H9 (cell line): ENCODE measurements around the gene FMN1. TPM values are rescaled to one million over a fixed set of nuclear protein-coding genes. Genes with fewer than 3 reads are reported as not detected.

Source experiments
- DNase-seq: peaks from one replicate; pipeline ENCODE4 v3.0.0-alpha.2; 2017
- H2AFZ ChIP-seq: one replicate; pipeline ENCODE4 v1.6.1; 2013; ENCODE audit warnings: mild to moderate bottlenecking, low read length, control low read depth, moderate library complexity
- H2AK5ac ChIP-seq: 2 replicates; pipeline ENCODE4 v1.6.1; 2013; ENCODE audit warnings: low read length, control low read depth, mixed read lengths; ENCODE audit not compliant: insufficient read length
- H2BK120ac ChIP-seq: one replicate; pipeline ENCODE4 v1.6.1; 2013; ENCODE audit warnings: low read depth, mild to moderate bottlenecking, low read length, control low read depth, inconsistent platforms; ENCODE audit not compliant: poor library complexity, severe bottlenecking
- H2BK12ac ChIP-seq: 2 replicates; pipeline ENCODE4 v1.6.1; 2013; ENCODE audit warnings: low read length, control low read depth, mixed read lengths, low read depth; ENCODE audit not compliant: insufficient read length
- H2BK15ac ChIP-seq: 2 replicates; pipeline ENCODE4 v1.6.1; 2013; ENCODE audit warnings: low read depth, low read length, control low read depth
- H2BK20ac ChIP-seq: one replicate; pipeline ENCODE4 v1.6.1; 2013; ENCODE audit warnings: low read depth, mild to moderate bottlenecking, low read length, control low read depth, inconsistent platforms; ENCODE audit not compliant: poor library complexity, severe bottlenecking
- H2BK5ac ChIP-seq: 2 replicates; pipeline ENCODE4 v1.6.1; 2013; ENCODE audit warnings: low read length, control low read depth, mixed read lengths; ENCODE audit not compliant: insufficient read length
- H3K14ac ChIP-seq: 2 replicates; pipeline ENCODE4 v1.6.1; 2013; ENCODE audit warnings: low read length, control low read depth; ENCODE audit not compliant: insufficient read depth
- H3K18ac ChIP-seq: 2 replicates; pipeline ENCODE4 v1.6.1; 2013; ENCODE audit warnings: low read depth, mild to moderate bottlenecking, mixed read lengths, low read length, control low read depth; ENCODE audit not compliant: insufficient read length
- H3K23ac ChIP-seq: 2 replicates; pipeline ENCODE4 v1.6.1; 2013; ENCODE audit warnings: low read length, control low read depth, mixed read lengths, low read depth; ENCODE audit not compliant: insufficient read length
- H3K23me2 ChIP-seq: 2 replicates; pipeline ENCODE4 v1.6.1; 2013; ENCODE audit warnings: low read depth, mild to moderate bottlenecking, mixed read lengths, low read length, control low read depth; ENCODE audit not compliant: insufficient read length, poor library complexity, severe bottlenecking
- H3K27ac ChIP-seq: 2 replicates; pipeline ENCODE4 v1.5.1; 2013; ENCODE audit warnings: low read length, control low read depth, mixed read lengths, low read depth; ENCODE audit not compliant: insufficient read length
- H3K27me3 ChIP-seq: 2 replicates; pipeline ENCODE4 v1.6.1; 2013; ENCODE audit warnings: low read length, control low read depth, inconsistent platforms; ENCODE audit not compliant: insufficient read depth
- H3K4ac ChIP-seq: 2 replicates; pipeline ENCODE4 v1.6.1; 2013; ENCODE audit warnings: low read depth, mild to moderate bottlenecking, control low read depth, inconsistent platforms, low read length, moderate library complexity
- H3K4me1 ChIP-seq: 2 replicates; pipeline ENCODE4 v1.6.1; 2013; ENCODE audit warnings: low read length, control low read depth, inconsistent platforms; ENCODE audit not compliant: insufficient read depth
- H3K4me2 ChIP-seq: 2 replicates; pipeline ENCODE4 v1.6.1; 2013; ENCODE audit warnings: low read length, control low read depth, mixed read lengths; ENCODE audit not compliant: insufficient read length, insufficient read depth
- H3K56ac ChIP-seq: 2 replicates; pipeline ENCODE4 v1.6.1; 2013; ENCODE audit warnings: low read depth, mild to moderate bottlenecking, mixed read lengths, low read length, control low read depth; ENCODE audit not compliant: insufficient read length
- H3K79me1 ChIP-seq: 2 replicates; pipeline ENCODE4 v1.6.1; 2013; ENCODE audit warnings: low read depth, mild to moderate bottlenecking, moderate library complexity, low read length, control low read depth, inconsistent platforms; ENCODE audit not compliant: insufficient read depth, poor library complexity, severe bottlenecking
- H3K79me2 ChIP-seq: 2 replicates; pipeline ENCODE4 v1.6.1; 2013; ENCODE audit warnings: low read length, control low read depth, inconsistent platforms; ENCODE audit not compliant: insufficient read depth
- H3K9ac ChIP-seq: 2 replicates; pipeline ENCODE4 v1.6.1; 2013; ENCODE audit warnings: low read length, control low read depth, mixed read lengths; ENCODE audit not compliant: insufficient read length; ENCODE audit errors: extremely low read depth
- H3K9me3 ChIP-seq: one replicate; pipeline ENCODE4 v1.6.1; 2013; ENCODE audit warnings: low read depth, low read length, inconsistent platforms; ENCODE audit not compliant: control insufficient read depth
- H3T11ph ChIP-seq: one replicate; pipeline ENCODE4 v1.6.1; 2013; ENCODE audit warnings: mild to moderate bottlenecking, low read length, control low read depth, inconsistent platforms
- H4K20me1 ChIP-seq: one replicate; pipeline ENCODE4 v1.6.1; 2013; ENCODE audit not compliant: control insufficient read depth, insufficient read length, insufficient read depth
- H4K5ac ChIP-seq: 2 replicates; pipeline ENCODE4 v1.6.1; 2013; ENCODE audit warnings: low read depth, mild to moderate bottlenecking, mixed read lengths, low read length, control low read depth; ENCODE audit not compliant: insufficient read length
- H4K8ac ChIP-seq: replicated peaks from 2 replicates; pipeline ENCODE4 v1.6.1; 2013; ENCODE audit warnings: low read length, control low read depth, mixed read lengths, low read depth; ENCODE audit not compliant: insufficient read length
- H4K91ac ChIP-seq: 2 replicates; pipeline ENCODE4 v1.6.1; 2013; ENCODE audit warnings: low read depth, mild to moderate bottlenecking, moderate library complexity, mixed read lengths, low read length, control low read depth; ENCODE audit not compliant: insufficient read length
- H3K27ac Mint-ChIP-seq, 3 experiments: 2 replicates in 2 of 3; 3 replicates in 1 of 3; pipeline ENCODE4 v1.8.0; 2020 to 2021; ENCODE audit warnings: mixed read lengths in 3 of 3, mild to moderate bottlenecking in 1 of 3, moderate library complexity in 1 of 3
- H3K27me3 Mint-ChIP-seq: 2 replicates; pipeline ENCODE4 v1.8.0; 2021; ENCODE audit warnings: low read depth, mild to moderate bottlenecking, moderate library complexity, mixed read lengths
- H3K36me3 Mint-ChIP-seq, 3 experiments: 2 replicates in 2 of 3; 3 replicates in 1 of 3; pipeline ENCODE4 v1.8.0; 2020 to 2021; ENCODE audit warnings: low read depth in 3 of 3, mixed read lengths in 3 of 3; ENCODE audit not compliant: insufficient read depth in 1 of 3
- H3K4me1 Mint-ChIP-seq, 2 experiments: 2 replicates each; pipeline ENCODE4 v1.8.0; 2020; ENCODE audit warnings: mixed read lengths in 2 of 2
- H3K4me3 Mint-ChIP-seq, 2 experiments: 2 replicates in 1 of 2; 3 replicates in 1 of 2; pipeline ENCODE4 v1.8.0; 2020 to 2021; ENCODE audit warnings: mild to moderate bottlenecking in 2 of 2, mixed read lengths in 2 of 2, moderate library complexity in 1 of 2
- H3K9me3 Mint-ChIP-seq, 2 experiments: 2 replicates in 1 of 2; 3 replicates in 1 of 2; pipeline ENCODE4 v1.8.0; 2020; ENCODE audit warnings: mild to moderate bottlenecking in 2 of 2, mixed read lengths in 2 of 2, moderate library complexity in 1 of 2
- WGBS: extraction: QIAGEN DNeasy Blood & Tissue Kit; methylation state at CpG from one replicate; pipeline ENCODE4 v1.1.7; 2013; ENCODE audit warnings: missing lambda C conversion rate, low lambda C conversion rate, mixed read lengths; ENCODE audit not compliant: insufficient read length; ENCODE audit errors: extremely low coverage; 5-methylcytosine and 5-hydroxymethylcytosine counted together
- total RNA-seq: library from RNA; stranded (reverse); gene quantifications from 2 replicates; pipeline ENCODE4 v1.2.1, GENCODE V29; 2021
- TF ChIP-seq, protein P1 (sequence below): fragments of 200-600 bp; sonication (generic); conservative IDR thresholded peaks from 3 replicates; pipeline ENCODE4 v1.8.0; 2021; ENCODE audit warnings: antibody characterized with exemption, mild to moderate bottlenecking

The FMN1 gene
- total RNA-seq, 1 experiment from 2014 or later, result 1.9 TPM

DNA sequence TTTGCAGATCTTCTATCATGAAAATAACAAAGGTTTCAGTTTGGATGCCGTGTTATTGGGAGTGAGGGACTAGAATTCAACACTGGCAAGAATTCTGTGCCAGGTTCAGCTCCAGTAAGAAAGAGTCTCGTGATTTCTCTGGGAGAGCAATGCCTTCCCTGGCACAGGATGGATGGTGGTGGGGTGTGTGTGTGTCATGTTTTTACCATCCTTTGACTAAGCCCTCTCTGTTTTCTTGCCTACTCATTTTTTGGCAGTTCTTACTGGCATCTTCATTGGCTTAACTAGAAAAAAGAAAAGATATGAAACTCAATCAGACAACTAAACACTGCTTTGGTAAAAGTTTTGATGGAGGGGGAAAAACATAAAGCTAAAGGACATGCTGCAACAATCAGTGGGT is 86.6 kb downstream of the FMN1 start:
- no peak for DNase-seq
- no peak overlapping the region for H4K8ac ChIP-seq
- H3K79me1 ChIP-seq, result no peaks in the 10 kb centered on the region
- Mint-ChIP-seq H3K4me1 (peaks cover 5 to 10% of the 10 kb centered on the region in 2 experiments), H3K9me3 (no peaks in the 10 kb centered on the region; a peak in 1 of 5 replicates), H3K4me3 (no peak overlapping the region), H3K27ac (no peak overlapping the region), H3K27me3 (peaks cover 2% of the 10 kb centered on the region; the same call in 1 of the 2 replicates), H3K36me3 (no peaks in the 10 kb centered on the region; a peak in 1 of 7 replicates)
- no peak overlapping the region for H2AK5ac ChIP-seq
- no peak overlapping the region for H3K56ac ChIP-seq
- no peak overlapping the region for H2BK15ac ChIP-seq
- H2BK5ac ChIP-seq, result no peak overlapping the region
- no peak overlapping the region for H2BK12ac ChIP-seq
- no peak overlapping the region for H3K4ac ChIP-seq
- no peak overlapping the region for H3K14ac ChIP-seq
- H3K79me2 ChIP-seq, result no peaks in the 10 kb centered on the region
- H2AFZ ChIP-seq, result no peak overlapping the region
- H3K9me3 ChIP-seq, result no peaks in the 10 kb centered on the region
- TF ChIP-seq, protein P1, sequence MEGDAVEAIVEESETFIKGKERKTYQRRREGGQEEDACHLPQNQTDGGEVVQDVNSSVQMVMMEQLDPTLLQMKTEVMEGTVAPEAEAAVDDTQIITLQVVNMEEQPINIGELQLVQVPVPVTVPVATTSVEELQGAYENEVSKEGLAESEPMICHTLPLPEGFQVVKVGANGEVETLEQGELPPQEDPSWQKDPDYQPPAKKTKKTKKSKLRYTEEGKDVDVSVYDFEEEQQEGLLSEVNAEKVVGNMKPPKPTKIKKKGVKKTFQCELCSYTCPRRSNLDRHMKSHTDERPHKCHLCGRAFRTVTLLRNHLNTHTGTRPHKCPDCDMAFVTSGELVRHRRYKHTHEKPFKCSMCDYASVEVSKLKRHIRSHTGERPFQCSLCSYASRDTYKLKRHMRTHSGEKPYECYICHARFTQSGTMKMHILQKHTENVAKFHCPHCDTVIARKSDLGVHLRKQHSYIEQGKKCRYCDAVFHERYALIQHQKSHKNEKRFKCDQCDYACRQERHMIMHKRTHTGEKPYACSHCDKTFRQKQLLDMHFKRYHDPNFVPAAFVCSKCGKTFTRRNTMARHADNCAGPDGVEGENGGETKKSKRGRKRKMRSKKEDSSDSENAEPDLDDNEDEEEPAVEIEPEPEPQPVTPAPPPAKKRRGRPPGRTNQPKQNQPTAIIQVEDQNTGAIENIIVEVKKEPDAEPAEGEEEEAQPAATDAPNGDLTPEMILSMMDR, result no peak
- no peak overlapping the region for H3K18ac ChIP-seq
- H3K23me2 ChIP-seq, result no peaks in the 10 kb centered on the region
- H3K27me3 ChIP-seq, result no peaks in the 10 kb centered on the region
- H3K4me2 ChIP-seq, result no peak overlapping the region
- no peaks in the 10 kb centered on the region for H3K4me1 ChIP-seq
- H2BK20ac ChIP-seq, result no peak overlapping the region
- H3K27ac ChIP-seq, result no peak overlapping the region
- H4K5ac ChIP-seq, result no peak overlapping the region
- H3T11ph ChIP-seq, result no peak overlapping the region
- no peak overlapping the region for H2BK120ac ChIP-seq
- H3K9ac ChIP-seq, result no peak overlapping the region
- WGBS, result no CpG with 5 or more reads among the region's 2 CpGs
- H4K20me1 ChIP-seq, result no peaks in the 10 kb centered on the region
- no peak overlapping the region for H3K23ac ChIP-seq
- H4K91ac ChIP-seq, result no peak overlapping the region
